GM06990 (cell line): ENCODE measurements around the gene TRPT1.

Experiments
- DNase-seq: peaks from one replicate; pipeline ENCODE4 v3.0.0-alpha.2; 2011; ENCODE audit not compliant: insufficient read length; ENCODE audit errors: extremely low read depth
- H3K27me3 ChIP-seq: replicated peaks from 2 replicates; pipeline ENCODE4 v1.6.0; 2011; ENCODE audit warnings: low read length; ENCODE audit not compliant: control insufficient read depth, insufficient read depth
- H3K36me3 ChIP-seq: 2 replicates; pipeline ENCODE4 v1.5.1; 2011; ENCODE audit warnings: low read length; ENCODE audit not compliant: control insufficient read depth, insufficient read depth
- H3K4me3 ChIP-seq: replicated peaks from 2 replicates; pipeline ENCODE4 v1.5.1; 2011; ENCODE audit warnings: low read depth, mild to moderate bottlenecking, control low read depth, low read length
- TF ChIP-seq, protein P1 (sequence below): IDR thresholded peaks from 2 replicates; pipeline ENCODE4 v1.5.1; 2011; ENCODE audit warnings: low read length, control low read depth, mild to moderate bottlenecking, inconsistent platforms; ENCODE audit not compliant: insufficient read depth, poor library complexity, severe bottlenecking

The TRPT1 gene

GRCh38 chr11:64268025-64268892 is 42.3 kb upstream of the TRPT1 start:
- DNase-seq = no peak
- peak overlapping the region; percentile 65 for H3K4me3 ChIP-seq
- H3K27me3 ChIP-seq = no peaks in the 10 kb centered on the region
- TF ChIP-seq, protein P1, sequence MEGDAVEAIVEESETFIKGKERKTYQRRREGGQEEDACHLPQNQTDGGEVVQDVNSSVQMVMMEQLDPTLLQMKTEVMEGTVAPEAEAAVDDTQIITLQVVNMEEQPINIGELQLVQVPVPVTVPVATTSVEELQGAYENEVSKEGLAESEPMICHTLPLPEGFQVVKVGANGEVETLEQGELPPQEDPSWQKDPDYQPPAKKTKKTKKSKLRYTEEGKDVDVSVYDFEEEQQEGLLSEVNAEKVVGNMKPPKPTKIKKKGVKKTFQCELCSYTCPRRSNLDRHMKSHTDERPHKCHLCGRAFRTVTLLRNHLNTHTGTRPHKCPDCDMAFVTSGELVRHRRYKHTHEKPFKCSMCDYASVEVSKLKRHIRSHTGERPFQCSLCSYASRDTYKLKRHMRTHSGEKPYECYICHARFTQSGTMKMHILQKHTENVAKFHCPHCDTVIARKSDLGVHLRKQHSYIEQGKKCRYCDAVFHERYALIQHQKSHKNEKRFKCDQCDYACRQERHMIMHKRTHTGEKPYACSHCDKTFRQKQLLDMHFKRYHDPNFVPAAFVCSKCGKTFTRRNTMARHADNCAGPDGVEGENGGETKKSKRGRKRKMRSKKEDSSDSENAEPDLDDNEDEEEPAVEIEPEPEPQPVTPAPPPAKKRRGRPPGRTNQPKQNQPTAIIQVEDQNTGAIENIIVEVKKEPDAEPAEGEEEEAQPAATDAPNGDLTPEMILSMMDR = no peak
- peaks cover 3% of the 10 kb centered on the region for H3K36me3 ChIP-seq

GRCh38 chr11:64267207-64267945 is 41.4 kb upstream of the TRPT1 start:
- Histone ChIP-seq H3K4me3 (no peak overlapping the region), H3K27me3 (no peaks in the 10 kb centered on the region), H3K36me3 (peaks cover 5% of the 10 kb centered on the region)
- TF ChIP-seq, protein P1 = no peak
- DNase-seq = no peak

GRCh38 chr11:64266339-64266738 is 40.4 kb upstream of the TRPT1 start:
- TF ChIP-seq, protein P1 = no peak
- H3K4me3 ChIP-seq = no peak overlapping the region
- DNase-seq = no peak
- no peaks in the 10 kb centered on the region for H3K27me3 ChIP-seq
- peaks cover 7% of the 10 kb centered on the region for H3K36me3 ChIP-seq

DNA sequence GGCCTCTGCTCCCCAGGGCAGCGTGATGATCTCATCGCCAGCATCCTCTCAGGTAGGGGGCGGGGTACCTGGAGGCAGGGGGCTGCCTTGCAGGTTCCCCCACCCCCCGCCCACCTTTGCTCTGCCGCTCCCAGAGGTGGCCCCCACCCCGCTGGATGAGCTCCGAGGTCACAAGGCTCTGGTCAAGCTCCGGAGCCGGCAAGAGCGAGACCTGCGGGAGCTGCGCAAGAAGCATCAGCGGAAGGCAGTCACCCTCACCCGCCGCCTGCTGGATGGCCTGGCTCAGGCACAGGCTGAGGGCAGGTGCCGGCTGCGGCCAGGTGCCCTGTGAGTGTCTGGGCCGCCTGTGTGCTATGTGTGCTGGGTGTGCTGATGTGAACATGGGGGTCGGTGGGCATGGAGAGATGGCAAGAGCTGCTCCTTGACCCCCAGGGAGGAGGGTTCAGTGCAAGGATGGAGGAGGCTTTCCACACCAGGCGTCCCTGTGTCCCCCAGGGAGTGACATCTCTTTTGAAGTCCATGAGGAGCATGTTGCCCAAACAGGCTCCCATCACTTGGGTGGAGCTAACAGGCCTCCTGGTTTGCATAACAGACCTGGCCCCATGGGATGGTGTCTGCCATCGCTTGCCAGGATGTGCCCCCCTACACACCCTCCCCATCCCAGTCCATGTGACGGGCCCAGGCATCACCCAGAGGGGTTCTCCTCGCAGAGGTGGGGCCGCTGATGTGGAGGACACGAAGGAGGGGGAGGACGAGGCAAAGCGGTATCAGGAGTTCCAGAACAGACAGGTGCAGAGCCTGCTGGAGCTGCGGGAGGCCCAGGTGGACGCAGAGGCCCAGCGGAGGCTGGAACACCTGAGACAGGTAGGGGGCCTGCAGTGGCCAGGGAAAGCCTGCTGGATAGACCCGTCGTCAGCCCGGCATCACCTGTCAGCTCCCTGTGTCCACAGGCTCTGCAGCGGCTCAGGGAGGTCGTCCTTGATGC is 39.5 kb upstream of the TRPT1 start:
- Histone ChIP-seq H3K36me3 (peaks cover 8% of the 10 kb centered on the region), H3K4me3 (no peak overlapping the region), H3K27me3 (no peaks in the 10 kb centered on the region)
- TF ChIP-seq, protein P1 = no peak
- no peak for DNase-seq

GRCh38 chr11:64264371-64264852 is 38.4 kb upstream of the TRPT1 start:
- TF ChIP-seq, protein P1 = no peak
- Histone ChIP-seq H3K36me3 (peaks cover 8% of the 10 kb centered on the region), H3K27me3 (no peaks in the 10 kb centered on the region), H3K4me3 (no peak overlapping the region)
- DNase-seq = no peak
